Measurements from ENCODE around the gene DCDC2.
"Not testable (repeated sequence)": the region's sequence is repeated elsewhere in the genome, so short reads cannot be mapped to it uniquely, and the experiment has no call there.

- not testable (repeated sequence) for TF ChIP-seq CTCF, POLR2A (IDR thresholded peaks at IDR 0.05)
These were observed 4.5 kb upstream of the DCDC2 start for GRCh38 chr6:24362363-24362762.

Data from tibial nerve (tissue), 3 donors.